HEK293 (cell line): ENCODE data around the gene CHCHD6.

Experiments used
- CTCF ChIA-PET: fragments of 350-600 bp; formaldehyde crosslinking; extraction: SDS; loops from one replicate; lab custom pipeline; 2021; ENCODE audit warnings: antibody characterized with exemption; lab: Yijun Ruan, JAX
- POLR2A ChIA-PET: fragments of 300-600 bp; formaldehyde crosslinking; extraction: SDS; loops from one replicate; lab custom pipeline; 2020; ENCODE audit warnings: antibody characterized with exemption, inconsistent platforms; lab: Yijun Ruan, JAX
- H3K27ac ChIP-seq: fragments of 200-500 bp; sonication (Bioruptor generic); 2 replicates; pipeline ENCODE4 v1.5.1; 2014; ENCODE audit warnings: low read depth, low read length, control low read depth, inconsistent platforms; ENCODE audit errors: extremely low read depth
- H3K36me3 ChIP-seq, 2 experiments: fragments of 200-500 bp in 1 of 2; sonication (Bioruptor generic) in 1 of 2; 1 replicate in 1 of 2; 2 replicates in 1 of 2; pipeline ENCODE4 v1.5.1; 2014 to 2017; ENCODE audit warnings: inconsistent platforms in 2 of 2, low read length in 2 of 2; ENCODE audit not compliant: control insufficient read depth in 2 of 2, insufficient read depth in 1 of 2
- H3K4me1 ChIP-seq: fragments of 200-500 bp; sonication (Bioruptor generic); 2 replicates; pipeline ENCODE4 v1.5.1; 2014; ENCODE audit warnings: mild to moderate bottlenecking, low read length, inconsistent platforms; ENCODE audit not compliant: control insufficient read depth, insufficient read depth
- H3K4me3 ChIP-seq: 2 replicates; pipeline ENCODE4 v1.5.1; 2011; ENCODE audit warnings: low read depth, mild to moderate bottlenecking, control low read depth, low read length, moderate library complexity
- H3K9me3 ChIP-seq: fragments of 200-500 bp; sonication (Bioruptor generic); 2 replicates; pipeline ENCODE4 v1.5.1; 2014; ENCODE audit warnings: low read depth, low read length, inconsistent platforms; ENCODE audit not compliant: control insufficient read depth, insufficient read depth
- ELK4 ChIP-seq: IDR thresholded peaks from 2 replicates; pipeline ENCODE4 v1.6.1; 2011; ENCODE audit warnings: mild to moderate bottlenecking, low read depth, low read length, borderline replicate concordance
- HIC1 ChIP-seq: fragments of 450-650 bp; formaldehyde crosslinking; IDR thresholded peaks from 2 replicates; pipeline ENCODE4 v1.5.1; 2016; ENCODE audit warnings: missing biosample characterization, missing genetic modification characterization
- KLF8 ChIP-seq: fragments of 450-650 bp; formaldehyde crosslinking; IDR thresholded peaks from 2 replicates; pipeline ENCODE4 v1.5.1; 2016; ENCODE audit warnings: missing biosample characterization, missing genetic modification characterization
- KLF9 ChIP-seq: fragments of 450-650 bp; formaldehyde crosslinking; IDR thresholded peaks from 2 replicates; pipeline ENCODE4 v1.5.1; 2016; ENCODE audit warnings: missing biosample characterization, missing genetic modification characterization, low read depth
- SCRT1 ChIP-seq: fragments of 450-650 bp; formaldehyde crosslinking; IDR thresholded peaks from 2 replicates; pipeline ENCODE4 v1.5.1; 2016; ENCODE audit warnings: missing biosample characterization, missing genetic modification characterization, borderline replicate concordance
- WT1 ChIP-seq: fragments of 450-650 bp; formaldehyde crosslinking; IDR thresholded peaks from 2 replicates; pipeline ENCODE4 v1.5.1; 2016; ENCODE audit warnings: missing biosample characterization, missing genetic modification characterization
- ZBTB6 ChIP-seq: fragments of 450-650 bp; formaldehyde crosslinking; IDR thresholded peaks from 2 replicates; pipeline ENCODE4 v1.5.1; 2017; ENCODE audit warnings: missing biosample characterization, missing genetic modification characterization
- ZNF132 ChIP-seq: fragments of 450-650 bp; formaldehyde crosslinking; IDR thresholded peaks from 2 replicates; pipeline ENCODE4 v1.5.1; 2017; ENCODE audit warnings: missing biosample characterization, missing genetic modification characterization, borderline replicate concordance
- ZNF398 ChIP-seq: fragments of 450-650 bp; formaldehyde crosslinking; IDR thresholded peaks from 2 replicates; pipeline ENCODE4 v1.5.1; 2017; ENCODE audit warnings: missing biosample characterization, missing genetic modification characterization
- ZNF501 ChIP-seq: fragments of 450-650 bp; formaldehyde crosslinking; IDR thresholded peaks from 2 replicates; pipeline ENCODE4 v1.5.1; 2016; ENCODE audit warnings: missing biosample characterization, missing genetic modification characterization
- ZNF513 ChIP-seq: fragments of 450-650 bp; IDR thresholded peaks from 2 replicates; pipeline ENCODE4 v1.5.1; 2018; ENCODE audit warnings: missing biosample characterization, missing genetic modification characterization
- ZNF521 ChIP-seq: fragments of 450-650 bp; formaldehyde crosslinking; IDR thresholded peaks from 2 replicates; pipeline ENCODE4 v1.5.1; 2017; ENCODE audit warnings: missing biosample characterization, mild to moderate bottlenecking, missing genetic modification characterization
- ZNF544 ChIP-seq: fragments of 450-650 bp; formaldehyde crosslinking; IDR thresholded peaks from 2 replicates; pipeline ENCODE4 v1.5.0; 2017; ENCODE audit warnings: missing biosample characterization, missing genetic modification characterization
- ZNF600 ChIP-seq: fragments of 450-650 bp; formaldehyde crosslinking; IDR thresholded peaks from 2 replicates; pipeline ENCODE4 v1.5.1; 2016; ENCODE audit warnings: missing biosample characterization, missing genetic modification characterization
- ZNF645 ChIP-seq: fragments of 450-650 bp; formaldehyde crosslinking; IDR thresholded peaks from 2 replicates; pipeline ENCODE4; 2016; ENCODE audit warnings: missing biosample characterization, missing genetic modification characterization
- ZNF777 ChIP-seq: fragments of 450-650 bp; formaldehyde crosslinking; IDR thresholded peaks from 2 replicates; pipeline ENCODE4 v1.5.1; 2017; ENCODE audit warnings: missing biosample characterization, missing genetic modification characterization, borderline replicate concordance
- ZSCAN5A ChIP-seq: fragments of 450-650 bp; formaldehyde crosslinking; IDR thresholded peaks from 2 replicates; pipeline ENCODE4 v1.5.1; 2016; ENCODE audit warnings: missing biosample characterization, missing genetic modification characterization

The CHCHD6 gene

GRCh38 chr3:126961791-126962461 lies 257.9 kb downstream of the CHCHD6 start (continued):
- no peak for TF ChIP-seq ZNF513
- no peak for TF ChIP-seq ZBTB6

GRCh38 chr3:126962756-126963155 lies 258.7 kb downstream of the CHCHD6 start:
- POLR2A ChIA-PET = no interaction called here
- no peaks in the 10 kb centered on the region for H3K36me3 ChIP-seq
- CTCF ChIA-PET = no interaction called here
- no peak overlapping the region for H3K4me3 ChIP-seq
- H3K4me1 ChIP-seq = no peaks in the 10 kb centered on the region
- no peaks in the 10 kb centered on the region for H3K9me3 ChIP-seq
- no peak overlapping the region for H3K27ac ChIP-seq
- TF ChIP-seq ZNF777 (tag by site-specific recombination) (no peak), KLF8 (no peak)

GRCh38 chr3:126963261-126964190 lies 259.5 kb downstream of the CHCHD6 start:
- no peak overlapping the region for H3K27ac ChIP-seq
- H3K9me3 ChIP-seq = no peaks in the 10 kb centered on the region
- no peaks in the 10 kb centered on the region for H3K36me3 ChIP-seq
- CTCF ChIA-PET = no interaction called here
- H3K4me1 ChIP-seq = no peaks in the 10 kb centered on the region
- H3K4me3 ChIP-seq = no peak overlapping the region
- POLR2A ChIA-PET = no interaction called here
- TF ChIP-seq ZNF501 (tag by site-specific recombination) (no peak), SCRT1 (no peak), ZNF544 (tag by site-specific recombination) (no peak), ZNF132 (tag by site-specific recombination) (no peak), ZNF513 (no peak), ZNF521 (tag by site-specific recombination) (no peak), ELK4 (no peak), ZNF600 (tag by site-specific recombination) (no peak), KLF9 (tag by site-specific recombination) (no peak), HIC1 (no peak), ZSCAN5A (tag by site-specific recombination) (no peak), ZNF645 (tag by site-specific recombination) (no peak), ZNF398 (tag by site-specific recombination) (no peak), WT1 (tag by site-specific recombination) (no peak)
